ENCODE measurements around the gene RNF10.

- TF ChIP-seq CTCF (conservative IDR thresholded peaks at IDR 0.05; ENCODE audit: low read depth, low read length): no peak
- no peak for TF ChIP-seq EZH2 (IDR thresholded peaks at IDR 0.05; ENCODE audit: low read length, unreplicated experiment)
These were observed 823 bp downstream of the RNF10 start for GRCh38 chr12:120534703-120535655.
